Astrocyte of the cerebellum (primary cell): ENCODE results near the gene MECR.
"Not testable (repeated sequence)": the region's sequence is repeated elsewhere in the genome, so short reads cannot be mapped to it uniquely, and the experiment has no call there.

ENCODE experiments used
- DNase-seq: peaks from one replicate; pipeline ENCODE4 v3.0.0-alpha.2; 2011; ENCODE audit warnings: low read depth
- H3K4me3 ChIP-seq: 2 replicates; pipeline ENCODE4 v1.5.1; 2011; ENCODE audit warnings: mild to moderate bottlenecking, low read depth, low read length, moderate library complexity
- CTCF ChIP-seq: IDR thresholded peaks from 2 replicates; pipeline ENCODE4 v1.5.1; 2012; ENCODE audit warnings: low read length, low read depth, moderate library complexity, mild to moderate bottlenecking; ENCODE audit errors: missing control alignments
- in situ Hi-C: cut with HindIII; loops from 2 replicates; pipeline ENCODE4 v1.10.0; 2017; ENCODE audit warnings: low sequenced_read_pairs

Gene MECR

GRCh38 chr1:29222686-29223085 is 8.0 kb downstream of the MECR start:
- no peak for DNase-seq
- no peak for TF ChIP-seq CTCF
- no peak overlapping the region for H3K4me3 ChIP-seq
- in situ Hi-C loops: no loop called here

GRCh38 chr1:29222260-29222659 is 8.5 kb downstream of the MECR start:
- in situ Hi-C loops, H3K4me3 ChIP-seq, DNase-seq: not testable (repeated sequence)

GRCh38 chr1:29221296-29221695 is 9.4 kb downstream of the MECR start:
- H3K4me3 ChIP-seq: no peak overlapping the region
- DNase-seq: no peak
- TF ChIP-seq CTCF: no peak
- in situ Hi-C loops: no loop called here

- H3K4me3 ChIP-seq: no peak overlapping the region
- in situ Hi-C loops: no loop called here
- no peak for DNase-seq
- TF ChIP-seq CTCF: no peak
Measured at GRCh38 chr1:29218223-29218622, 12.5 kb downstream of the MECR start.

GRCh38 chr1:29217633-29218032 is 13.1 kb downstream of the MECR start:
- in situ Hi-C loops: no loop called here
- no peak overlapping the region for H3K4me3 ChIP-seq
- DNase-seq: no peak
- no peak for TF ChIP-seq CTCF

- no peak for TF ChIP-seq CTCF
- no peak overlapping the region for H3K4me3 ChIP-seq
- no peak for DNase-seq
- in situ Hi-C loops: no loop called here
Measured at GRCh38 chr1:29213055-29213454, 17.7 kb downstream of the MECR start.

- in situ Hi-C loops: no loop called here
- no peak for DNase-seq
- no peak overlapping the region for H3K4me3 ChIP-seq
- TF ChIP-seq CTCF: no peak
Measured at GRCh38 chr1:29211086-29212030, 19.4 kb downstream of the MECR start.
